Liver (tissue), 9 donors: ENCODE measurements around the gene ACP6. TPM values are rescaled to one million over a fixed set of nuclear protein-coding genes. Genes with fewer than 3 reads are reported as not detected.

Experiments
- DNase-seq: peaks from one replicate; pipeline ENCODE4 v3.0.0-alpha.2; 2017; ENCODE audit warnings: low spot score
- H3K27ac ChIP-seq, 2 donors: one replicate each; pipeline ENCODE4 v1.7.0; 2013; ENCODE audit warnings: inconsistent platforms in 2 of 2, low read length in 2 of 2, control low read depth in 1 of 2, low read depth in 1 of 2, mild to moderate bottlenecking in 1 of 2
- H3K27me3 ChIP-seq, 4 donors: one replicate each; pipeline versions ENCODE4 v1.6.1 to v1.7.0; 2013; ENCODE audit warnings: low read length in 3 of 4, inconsistent platforms in 1 of 4, mild to moderate bottlenecking in 1 of 4, moderate library complexity in 1 of 4; ENCODE audit not compliant: control insufficient read depth in 4 of 4, insufficient read depth in 4 of 4
- H3K36me3 ChIP-seq, 4 donors: one replicate each; pipeline versions ENCODE4 v1.6.1 to v1.7.0; 2013; ENCODE audit warnings: low read length in 3 of 4, mild to moderate bottlenecking in 3 of 4, low read depth in 1 of 4, moderate library complexity in 1 of 4; ENCODE audit not compliant: control insufficient read depth in 4 of 4, insufficient read depth in 3 of 4
- H3K4me1 ChIP-seq, 4 donors: one replicate each; pipeline versions ENCODE4 v1.6.1 to v1.7.0; 2013; ENCODE audit warnings: low read length in 3 of 4, mild to moderate bottlenecking in 3 of 4, moderate library complexity in 1 of 4; ENCODE audit not compliant: control insufficient read depth in 4 of 4, insufficient read depth in 4 of 4
- H3K4me3 ChIP-seq, 3 donors: one replicate each; pipeline versions ENCODE4 v1.6.1 to v1.7.0; 2013; ENCODE audit warnings: low read length in 3 of 3, control low read depth in 1 of 3, low read depth in 1 of 3, mild to moderate bottlenecking in 1 of 3
- H3K9ac ChIP-seq, 2 donors: one replicate each; pipeline ENCODE4 v1.7.0; 2013; ENCODE audit warnings: low read length in 2 of 2, mild to moderate bottlenecking in 2 of 2, moderate library complexity in 2 of 2, control low read depth in 1 of 2, low read depth in 1 of 2
- H3K9me3 ChIP-seq, 4 donors: one replicate each; pipeline versions ENCODE4 v1.6.1 to v1.7.0; 2013; ENCODE audit warnings: low read length in 3 of 4; ENCODE audit not compliant: control insufficient read depth in 4 of 4
- ATF3 ChIP-seq: IDR thresholded peaks from 2 replicates; pipeline ENCODE4 v1.6.1; 2016; ENCODE audit warnings: antibody characterized with exemption
- CTCF ChIP-seq: fragments of 150-350 bp; IDR thresholded peaks from 2 replicates; pipeline ENCODE4 v1.5.1; 2017; ENCODE audit warnings: improper control_type of control experiment, low read depth, low read length; ENCODE audit not compliant: missing input control
- EGR1 ChIP-seq, 2 donors: IDR thresholded peaks; 2 replicates each; pipeline ENCODE4 v1.6.1; 2016 to 2018; ENCODE audit warnings: antibody characterized with exemption in 2 of 2, low read depth in 2 of 2
- FOXA1 ChIP-seq: IDR thresholded peaks from 2 replicates; pipeline ENCODE4 v1.6.1; 2016; ENCODE audit warnings: antibody characterized with exemption
- FOXA2 ChIP-seq: IDR thresholded peaks from 2 replicates; pipeline ENCODE4 v1.6.1; 2016; ENCODE audit warnings: antibody characterized with exemption
- GABPA ChIP-seq, 2 donors: IDR thresholded peaks in 1 of 2; conservative IDR thresholded peaks in 1 of 2; 2 replicates each; pipeline ENCODE4 v1.6.1; 2016; ENCODE audit warnings: antibody characterized with exemption in 2 of 2, mild to moderate bottlenecking in 1 of 2, moderate library complexity in 1 of 2
- HNF4A ChIP-seq, 2 donors: conservative IDR thresholded peaks; 2 replicates each; pipeline ENCODE4 v1.6.1; 2016; ENCODE audit warnings: antibody characterized with exemption in 2 of 2, mild to moderate bottlenecking in 2 of 2
- HNF4G ChIP-seq: IDR thresholded peaks from 2 replicates; pipeline ENCODE4 v1.6.1; 2016; ENCODE audit warnings: antibody characterized with exemption
- JUND ChIP-seq, 2 donors: IDR thresholded peaks; 2 replicates each; pipeline ENCODE4 v1.6.1; 2016; ENCODE audit warnings: antibody characterized with exemption in 2 of 2
- MAX ChIP-seq: IDR thresholded peaks from 2 replicates; pipeline ENCODE4 v1.6.1; 2016; ENCODE audit warnings: antibody characterized with exemption
- NR2F2 ChIP-seq: IDR thresholded peaks from 2 replicates; pipeline ENCODE4 v1.6.1; 2016; ENCODE audit warnings: antibody characterized with exemption
- RAD21 ChIP-seq, 2 donors: IDR thresholded peaks; 2 replicates each; pipeline ENCODE4 v1.6.1; 2016; ENCODE audit warnings: antibody characterized with exemption in 2 of 2, mild to moderate bottlenecking in 2 of 2
- REST ChIP-seq: IDR thresholded peaks from 2 replicates; pipeline ENCODE4 v1.6.1; 2016; ENCODE audit warnings: antibody characterized with exemption, mild to moderate bottlenecking
- RXRA ChIP-seq, 2 donors: IDR thresholded peaks; 2 replicates each; pipeline ENCODE4 v1.6.1; 2017 to 2018; ENCODE audit warnings: antibody characterized with exemption in 2 of 2, mild to moderate bottlenecking in 1 of 2
- SP1 ChIP-seq: IDR thresholded peaks from 2 replicates; pipeline ENCODE4 v1.6.1; 2018; ENCODE audit warnings: antibody characterized with exemption, mild to moderate bottlenecking
- TAF1 ChIP-seq: conservative IDR thresholded peaks from 2 replicates; pipeline ENCODE4 v1.6.1; 2016; ENCODE audit warnings: antibody characterized with exemption, mild to moderate bottlenecking
- YY1 ChIP-seq: IDR thresholded peaks from 2 replicates; pipeline ENCODE4 v1.6.1; 2016; ENCODE audit warnings: antibody characterized with exemption, mild to moderate bottlenecking
- ZBTB33 ChIP-seq: IDR thresholded peaks from 2 replicates; pipeline ENCODE4 v1.6.1; 2016; ENCODE audit warnings: antibody characterized with exemption
- WGBS: extraction: QIAGEN DNeasy Blood & Tissue Kit; methylation state at CpG from one replicate; pipeline ENCODE4 v1.1.7; 2013; 5-methylcytosine and 5-hydroxymethylcytosine counted together
- polyA plus RNA-seq, 2 donors: library from polyadenylated mRNA; stranded (reverse) in 1 of 2; unstranded in 1 of 2; fragments of 200-250 nt in 1 of 2; fragments of >200 nt in 1 of 2; fragmentation: Nextera tagmentation in 1 of 2; extraction: Ambion mirVana in 1 of 2; gene quantifications; one replicate each; pipeline versions ENCODE4 v1.2.1 to v1.2.3, GENCODE V29; 2013 to 2015
- total RNA-seq, 2 donors: library from RNA; depleted of rRNA; stranded (reverse); fragments of >200 nt; gene quantifications; one replicate each; pipeline ENCODE4 v1.2.3, GENCODE V29; 2014
- donor health status: healthy.
- donor health status: healthy.
- donor health status: healthy.
- donor health status: healthy.
- donor health status: healthy.

Gene ACP6
- total and polyA plus RNA-seq, 4 donors, result 4.7 to 18.1 (median 7.9) TPM

GRCh38 chr1:147630022-147630421 lies 40.3 kb downstream of the ACP6 start:
- H3K9me3 ChIP-seq, result no peaks in the 10 kb centered on the region
- H3K36me3 ChIP-seq, result peaks cover 0 to 1% (median 0%) of the 10 kb centered on the region in 4 donors
- H3K27me3 ChIP-seq, result no peaks in the 10 kb centered on the region
- H3K4me3 ChIP-seq, result no peak overlapping the region
- 90% methylated on average over 6 of the region's 6 CpGs for WGBS
- peaks cover 0 to 25% (median 23%) of the 10 kb centered on the region in 4 donors for H3K4me1 ChIP-seq
- TF ChIP-seq SP1, result no peak
- TF ChIP-seq REST, result no peak
- no peak for TF ChIP-seq YY1
- TF ChIP-seq HNF4A (conservative IDR thresholded peaks at IDR 0.05), result no peak
- no peak for TF ChIP-seq RAD21 (IDR thresholded peaks at IDR 0.05)
- no peak for TF ChIP-seq RXRA (IDR thresholded peaks at IDR 0.05)
- TF ChIP-seq EGR1 (IDR thresholded peaks at IDR 0.05; ENCODE audit: low read depth in 2 of 2), result no peak
- TF ChIP-seq HNF4G, result no peak
- no peak for TF ChIP-seq FOXA2
- no peak for TF ChIP-seq JUND (IDR thresholded peaks at IDR 0.05)
- no peak for TF ChIP-seq ZBTB33
- no peak for TF ChIP-seq TAF1
- DNase-seq, result no peak
- no peak overlapping the region for H3K9ac ChIP-seq
- no peak overlapping the region for H3K27ac ChIP-seq

- Histone ChIP-seq H3K36me3 (peaks cover 0 to 1% (median 0%) of the 10 kb centered on the region in 4 donors), H3K27ac (no peak overlapping the region), H3K4me3 (no peak overlapping the region), H3K4me1 (peaks cover 0 to 29% (median 24%) of the 10 kb centered on the region in 4 donors), H3K9me3 (no peaks in the 10 kb centered on the region), H3K27me3 (no peaks in the 10 kb centered on the region), H3K9ac (no peak overlapping the region)
- no peak for DNase-seq
- 70% methylated on average over 5 of the region's 5 CpGs for WGBS
- TF ChIP-seq ATF3 (no peak), ZBTB33 (no peak), MAX (no peak), RXRA (IDR thresholded peaks at IDR 0.05) (no peak), NR2F2 (no peak), TAF1 (no peak), REST (no peak), EGR1 (IDR thresholded peaks at IDR 0.05; ENCODE audit: low read depth in 2 of 2) (no peak), SP1 (no peak), YY1 (no peak), FOXA1 (no peak), GABPA (IDR thresholded peaks at IDR 0.05 in 1 of 2, conservative IDR thresholded peaks at IDR 0.05 in 1 of 2) (no peak), FOXA2 (no peak), RAD21 (IDR thresholded peaks at IDR 0.05) (no peak), HNF4A (conservative IDR thresholded peaks at IDR 0.05) (no peak), CTCF (no peak)
Measured at GRCh38 chr1:147628441-147628840, 41.9 kb downstream of the ACP6 start.
